HG02884 (cell line): ENCODE results near the gene MLH3.
"Not testable (repeated sequence)": the region's sequence is repeated elsewhere in the genome, so short reads cannot be mapped to it uniquely, and the experiment has no call there.

ENCODE experiments used
- ATAC-seq: cut with Tn5 transposase; IDR thresholded peaks from one replicate; pipeline ENCODE4 v1.9.1; 2021; ENCODE audit warnings: mild to moderate bottlenecking, moderate library complexity; ENCODE audit not compliant: unreplicated experiment

MLH3 gene

DNA sequence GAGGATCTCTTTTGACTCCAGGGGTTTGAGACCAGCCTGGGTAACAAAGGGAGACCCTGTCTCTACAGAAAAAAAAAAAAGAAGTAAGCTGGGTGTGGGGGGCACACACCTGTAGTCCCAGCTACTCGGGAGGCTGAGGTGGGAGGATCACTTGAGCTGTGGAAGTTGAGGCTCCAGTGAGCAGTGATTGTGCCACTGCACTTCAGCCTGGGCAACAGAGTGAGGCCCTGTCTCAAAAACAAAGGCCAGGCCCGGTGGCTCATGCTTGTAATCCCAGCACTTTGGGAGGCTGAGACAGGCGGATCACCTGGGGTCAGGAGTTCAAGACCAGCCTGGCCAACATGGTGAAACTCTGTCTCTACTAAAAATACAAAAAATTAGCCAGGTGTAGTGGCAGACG, 16.5 kb upstream of the MLH3 start:
- not testable (repeated sequence) for ATAC-seq

DNA sequence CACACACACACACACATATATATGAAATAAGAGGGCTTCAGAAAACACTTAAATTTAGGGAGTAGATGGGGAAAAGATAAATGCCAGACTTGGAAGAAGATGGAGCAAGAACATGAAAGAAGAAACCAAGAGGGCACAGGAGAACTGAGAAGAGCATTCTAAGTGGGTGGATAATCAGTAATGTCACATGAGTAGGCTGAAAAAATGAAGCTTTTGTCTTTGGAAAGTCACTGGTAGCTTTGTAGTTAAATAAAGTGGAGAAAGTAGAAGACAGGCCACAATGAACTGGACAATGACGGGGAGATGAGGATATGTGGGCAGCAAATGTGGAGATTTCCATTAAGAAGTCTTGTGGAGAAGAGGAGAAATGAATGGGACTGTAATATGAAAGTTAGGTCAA, 15.9 kb upstream of the MLH3 start:
- no peak for ATAC-seq

DNA sequence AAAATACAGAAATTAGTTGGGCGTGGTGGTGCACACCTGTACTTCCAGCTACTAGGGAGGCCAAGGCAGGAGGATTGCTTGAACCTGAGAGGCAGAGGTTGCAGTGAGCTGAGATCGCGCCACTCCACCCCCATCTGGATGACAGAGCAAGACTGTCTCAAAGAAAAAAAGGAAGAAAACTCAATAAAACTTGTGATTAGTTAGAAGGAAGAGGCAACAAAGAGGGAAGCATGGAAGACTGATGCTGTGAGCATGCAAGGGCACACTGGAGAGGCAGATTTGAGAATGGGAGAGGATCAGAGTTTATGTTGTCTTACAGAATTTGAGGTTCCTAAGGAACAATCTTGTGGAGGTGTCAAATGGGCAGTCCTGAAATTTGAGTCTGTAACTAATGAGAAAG, 15.4 kb upstream of the MLH3 start:
- ATAC-seq, result no peak

DNA sequence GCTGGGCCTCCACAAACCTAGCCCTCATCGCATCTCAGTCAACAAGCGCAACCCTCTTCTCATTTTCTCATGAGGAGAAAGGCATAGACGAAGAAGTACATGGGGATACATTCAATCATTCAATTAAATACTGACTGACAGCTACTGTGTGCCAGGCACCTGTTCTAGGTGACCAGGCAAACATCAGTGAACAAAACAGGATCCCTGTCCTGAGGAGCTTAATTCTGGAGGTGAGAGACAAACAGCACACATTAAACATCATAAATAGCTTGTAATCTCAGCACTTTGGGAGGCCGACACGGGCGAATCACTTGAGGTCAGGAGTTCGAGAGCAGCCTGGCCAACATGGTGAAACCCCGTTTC, 12.9 kb upstream of the MLH3 start:
- no peak for ATAC-seq

DNA sequence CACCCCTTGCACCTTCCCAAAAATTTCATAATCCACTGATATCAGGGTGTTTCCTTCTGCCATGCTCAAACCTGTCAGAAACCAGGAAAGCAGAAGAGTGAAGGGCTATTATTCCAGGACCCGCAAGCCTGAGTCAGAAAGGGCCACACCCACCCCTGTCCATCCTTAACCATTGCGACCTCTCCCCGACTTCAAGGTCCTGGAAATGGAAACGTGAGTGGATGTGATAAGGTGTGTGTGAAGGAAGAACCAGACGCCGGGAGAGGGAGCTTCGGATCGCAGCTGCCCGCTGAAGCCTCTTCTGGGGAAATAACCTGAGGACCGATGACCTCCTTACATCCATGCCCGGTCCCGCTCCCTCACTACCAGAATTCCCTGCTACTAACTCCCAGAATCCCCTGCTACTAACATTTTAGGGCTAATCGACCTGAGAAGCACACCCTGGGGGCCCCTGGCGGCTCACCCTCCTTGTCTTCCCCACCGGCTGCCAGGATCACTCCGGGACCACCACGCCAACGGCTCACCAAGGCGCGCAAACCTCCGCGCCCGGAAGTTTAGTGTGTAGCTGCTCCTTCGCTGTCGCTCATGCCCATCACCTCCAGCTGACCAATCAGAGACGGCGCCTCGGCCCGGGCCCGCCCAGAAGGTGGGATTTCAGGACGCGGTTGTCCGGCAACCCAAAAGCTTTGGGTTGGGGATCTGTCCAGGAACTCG, 12.4 kb upstream of the MLH3 start, which contains the start of gene ACYP1:
ACYP1 (minus strand) TSS at position 534 of the 714 bp plus-strand sequence; CDS start at position 63, 471 bp downstream.
- ATAC-seq, result peak; percentile 95

DNA sequence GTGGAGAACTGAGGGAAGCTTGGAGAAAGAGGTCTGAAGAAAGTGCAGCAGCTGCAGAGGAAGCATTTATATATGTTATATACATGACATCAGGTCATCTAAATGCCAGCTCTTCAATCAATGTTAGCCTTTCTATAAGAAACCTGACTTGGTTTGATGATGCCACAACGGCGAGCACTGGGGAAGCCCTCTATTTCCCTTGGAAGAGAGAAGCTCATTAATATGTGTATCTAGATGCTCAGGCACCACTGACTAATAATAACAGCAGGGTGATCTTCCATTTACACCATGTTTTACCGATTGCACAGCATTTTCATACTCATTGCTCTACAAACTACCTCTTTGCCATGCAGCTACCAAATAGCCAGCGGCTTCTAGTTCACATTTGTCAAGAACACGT, 11.7 kb upstream of the MLH3 start:
- ATAC-seq, result no peak

DNA sequence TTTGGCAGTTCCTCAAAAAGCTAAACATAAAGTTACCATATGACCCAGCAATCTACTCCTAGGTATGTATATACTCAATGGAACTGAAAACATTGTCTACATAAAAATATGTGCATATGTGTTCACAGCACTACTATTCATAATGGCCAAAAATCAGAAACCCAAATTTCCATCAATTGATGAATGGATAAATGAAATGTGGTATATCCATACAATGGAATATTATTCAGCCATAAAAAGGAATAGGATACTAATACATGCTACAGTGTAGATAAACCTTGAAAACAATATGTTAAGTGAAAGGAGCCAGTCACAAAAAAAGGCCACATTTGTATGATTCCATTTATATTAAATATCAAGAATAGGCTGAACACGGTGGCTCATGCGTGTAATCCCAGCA, 9.2 kb upstream of the MLH3 start:
- ATAC-seq, result no peak

DNA sequence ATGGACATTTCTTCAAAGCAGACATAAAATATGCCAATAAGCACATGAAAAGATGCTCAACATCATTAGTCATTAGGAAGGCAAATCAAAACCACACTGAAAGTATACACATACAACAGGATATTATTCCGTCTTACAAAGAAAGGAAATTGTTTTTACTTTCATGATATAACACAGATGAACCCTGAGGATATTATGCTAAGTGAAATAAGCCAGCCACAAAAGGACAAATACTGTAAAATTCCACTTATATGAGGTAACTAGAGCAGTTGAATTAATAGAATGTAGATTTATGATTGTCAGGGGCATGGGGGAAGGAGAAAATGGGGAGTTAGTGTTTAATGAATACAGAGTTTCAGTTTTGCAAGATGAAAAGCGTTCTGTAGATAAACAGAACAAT, 8.4 kb upstream of the MLH3 start:
- ATAC-seq, result no peak

DNA sequence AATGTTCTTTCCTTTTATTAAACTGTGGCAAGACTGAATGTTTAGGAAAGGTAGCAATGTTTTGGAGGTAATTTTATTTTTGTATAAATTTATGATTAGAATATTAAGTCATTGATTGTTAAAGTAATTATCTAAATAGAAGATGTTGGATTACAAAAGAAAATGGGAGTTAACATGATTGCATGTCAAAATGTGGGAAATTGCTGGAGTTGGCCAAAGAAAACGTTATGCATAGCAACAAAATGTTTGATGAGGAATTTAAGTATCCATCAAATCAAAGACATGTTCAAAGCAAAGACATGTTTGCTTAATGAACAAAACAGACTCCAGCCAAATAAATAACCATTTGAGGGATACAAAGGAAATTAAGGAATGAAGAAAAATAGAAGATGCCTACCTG, 3.2 kb upstream of the MLH3 start:
- ATAC-seq, result no peak

DNA sequence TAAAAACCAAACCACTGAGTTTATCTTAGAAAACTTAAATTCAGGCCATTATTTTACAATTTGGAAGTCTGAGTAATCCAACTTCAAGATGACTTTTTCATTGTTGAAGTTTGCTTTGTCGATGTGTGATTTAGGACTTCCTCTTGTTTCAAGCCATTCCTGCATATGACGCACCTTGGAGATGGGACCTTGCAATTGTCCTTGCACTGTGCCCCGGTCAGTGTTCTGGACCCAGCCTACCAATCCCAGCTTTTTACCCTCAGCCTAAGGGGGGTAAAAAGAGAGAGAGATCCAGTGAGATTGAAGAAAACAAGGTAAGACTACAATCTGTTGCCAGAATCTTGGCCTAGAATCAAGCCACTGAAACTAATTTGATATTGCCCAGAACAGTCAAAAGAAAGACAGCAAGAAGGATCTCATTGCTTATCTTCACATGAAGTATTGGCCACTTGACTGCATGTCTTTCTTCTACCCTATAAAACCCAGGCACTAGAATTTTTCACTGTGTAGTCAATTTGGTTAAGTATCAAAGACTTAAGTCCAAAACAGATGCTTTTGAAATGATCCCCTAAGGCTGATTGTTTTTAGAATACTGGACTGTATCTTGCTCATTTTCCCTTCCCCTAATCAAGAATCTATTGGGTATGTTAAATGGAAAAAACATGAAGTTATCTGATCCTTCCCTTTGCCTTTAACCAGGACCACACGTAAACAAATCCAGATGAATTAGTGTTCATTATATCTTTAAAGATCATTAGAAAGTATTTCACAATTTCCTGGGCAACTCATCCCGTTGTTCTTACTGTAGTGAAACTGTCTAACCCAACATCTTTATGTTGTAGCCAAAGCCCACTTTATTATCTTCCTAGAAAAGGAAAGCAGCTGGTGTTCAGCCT, 2.4 kb upstream of the MLH3 start:
- ATAC-seq, result no peak

DNA sequence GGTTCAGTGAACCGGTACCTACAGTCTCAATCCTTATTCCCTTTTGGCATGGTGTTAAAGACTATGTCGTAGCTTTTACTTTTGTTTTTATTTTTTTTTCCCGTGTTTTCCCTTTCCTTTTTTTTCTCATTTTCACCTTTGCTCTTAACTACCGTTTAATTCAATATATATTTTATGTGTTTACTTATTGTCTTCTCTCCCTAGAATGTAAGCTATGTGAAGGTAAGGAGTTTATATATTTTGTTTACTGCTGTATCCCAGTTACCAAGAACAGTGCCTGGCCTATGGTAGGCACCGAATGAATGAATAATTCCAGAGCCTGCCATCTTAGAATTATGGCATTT, 261 bp upstream of the MLH3 start:
- ATAC-seq, result no peak

DNA sequence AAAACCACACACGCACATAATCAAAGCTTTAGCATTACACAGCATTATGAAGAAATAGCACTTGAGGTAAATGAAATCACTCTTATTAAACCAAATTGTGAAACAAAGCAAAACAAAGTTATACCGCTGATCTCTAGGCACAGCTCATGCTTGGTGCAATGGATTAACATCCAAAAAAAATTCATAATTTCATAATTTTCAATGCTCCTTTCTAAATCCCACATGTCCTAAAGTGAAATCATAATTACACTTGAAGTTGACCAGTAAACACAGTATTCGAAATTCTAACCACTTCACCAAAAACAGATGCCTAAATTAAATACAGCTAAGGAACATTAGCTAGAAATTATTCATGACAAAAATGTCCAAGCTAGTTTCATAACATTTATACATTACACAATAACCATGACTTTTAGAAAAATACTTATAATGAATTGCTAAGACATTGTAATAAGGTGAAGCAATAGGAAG, 1.5 kb downstream of the MLH3 start:
- ATAC-seq, result no peak

DNA sequence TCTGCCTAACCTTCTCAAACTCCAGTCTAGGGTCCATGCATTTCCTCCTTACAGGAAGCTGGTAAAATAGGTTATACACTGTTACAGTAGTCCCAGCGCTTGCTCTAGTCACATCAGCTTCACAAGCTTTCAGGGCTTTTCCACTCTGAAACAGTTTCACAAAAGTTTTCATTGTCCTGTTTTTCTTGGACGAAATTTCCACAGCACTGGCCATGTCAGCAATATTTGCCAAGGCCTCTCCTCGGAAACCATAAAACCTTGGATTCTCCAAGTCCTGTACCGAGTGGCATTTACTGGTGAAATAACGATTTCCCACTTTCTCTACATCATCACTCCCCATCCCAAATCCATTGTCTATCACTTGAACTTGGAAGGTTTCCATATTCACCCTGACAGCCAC, 2.1 kb downstream of the MLH3 start:
- no peak for ATAC-seq

DNA sequence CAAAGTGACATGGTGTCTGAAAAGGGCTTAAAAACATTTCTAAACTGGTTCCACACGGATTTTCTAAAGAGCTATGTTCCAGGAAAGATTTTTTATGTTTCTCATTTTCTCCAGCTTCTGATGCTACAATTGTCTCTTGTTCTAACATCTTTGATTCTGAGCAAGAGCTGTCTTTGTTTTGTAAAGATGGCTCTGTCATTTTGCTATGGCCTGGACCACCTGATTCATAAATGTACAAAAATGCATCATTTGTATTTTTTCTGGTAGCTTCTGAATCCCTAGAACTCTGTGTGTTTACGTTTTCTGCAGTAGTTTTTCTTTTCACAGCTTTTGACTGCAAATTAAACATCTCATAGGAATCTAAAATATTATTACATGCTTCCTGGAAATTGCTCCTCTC, 3.2 kb downstream of the MLH3 start:
- ATAC-seq, result no peak

DNA sequence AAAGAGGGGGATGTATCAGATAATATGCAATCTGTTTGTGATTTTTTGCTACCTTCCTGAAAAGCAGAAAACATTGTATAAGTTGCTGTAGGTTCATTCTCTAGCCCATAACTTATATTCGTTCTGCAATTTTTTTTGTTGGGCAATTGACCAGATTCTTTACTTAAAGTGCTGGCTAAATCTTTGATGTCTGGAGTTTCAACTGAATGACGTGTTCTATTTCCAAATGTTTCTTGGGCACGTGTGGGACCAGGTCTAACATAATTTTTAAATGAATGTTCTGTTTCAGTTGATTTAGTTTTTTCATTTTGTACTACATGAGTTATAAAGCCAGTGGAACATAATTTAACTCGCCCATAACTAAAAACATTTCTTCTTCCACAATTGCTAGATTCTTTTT, 3.8 kb downstream of the MLH3 start:
- no peak for ATAC-seq

DNA sequence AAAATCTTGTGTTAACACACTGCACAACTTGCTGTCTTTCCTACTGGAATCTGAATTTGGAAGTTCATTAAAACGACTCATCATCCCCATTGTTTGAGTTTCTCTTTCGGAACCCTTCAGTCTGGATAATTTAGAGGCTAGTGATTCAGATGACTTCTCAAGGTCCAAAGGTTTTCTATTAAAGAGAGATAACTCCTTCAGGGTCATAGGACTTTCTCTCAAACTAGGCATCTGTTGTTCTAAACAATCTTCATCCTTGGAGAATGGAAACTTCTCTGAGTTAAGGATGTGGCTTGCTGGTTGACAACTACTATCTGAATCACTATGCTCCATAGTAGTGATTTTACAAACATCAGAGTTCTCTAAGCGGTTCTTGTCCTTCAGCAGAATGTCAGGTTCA, 4.4 kb downstream of the MLH3 start:
- ATAC-seq, result no peak

DNA sequence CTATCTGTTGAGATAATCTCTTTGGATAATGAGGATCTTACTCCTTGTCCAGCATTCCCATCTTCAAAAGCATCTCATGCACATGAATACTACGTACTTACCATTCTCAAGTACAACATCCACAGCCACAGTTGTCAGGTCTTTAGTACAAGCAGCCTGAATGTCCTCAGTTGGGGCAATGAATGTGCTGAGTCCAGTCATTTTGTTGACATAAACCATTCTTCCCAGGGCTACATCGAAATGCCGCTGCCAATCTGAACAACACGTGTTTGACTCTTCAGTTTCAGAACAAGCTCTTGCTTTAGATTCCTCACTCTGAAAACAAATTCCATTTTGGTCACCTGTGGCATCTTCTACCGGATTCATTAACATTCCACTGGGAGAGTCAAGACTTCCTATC, 5.0 kb downstream of the MLH3 start:
- ATAC-seq, result no peak

DNA sequence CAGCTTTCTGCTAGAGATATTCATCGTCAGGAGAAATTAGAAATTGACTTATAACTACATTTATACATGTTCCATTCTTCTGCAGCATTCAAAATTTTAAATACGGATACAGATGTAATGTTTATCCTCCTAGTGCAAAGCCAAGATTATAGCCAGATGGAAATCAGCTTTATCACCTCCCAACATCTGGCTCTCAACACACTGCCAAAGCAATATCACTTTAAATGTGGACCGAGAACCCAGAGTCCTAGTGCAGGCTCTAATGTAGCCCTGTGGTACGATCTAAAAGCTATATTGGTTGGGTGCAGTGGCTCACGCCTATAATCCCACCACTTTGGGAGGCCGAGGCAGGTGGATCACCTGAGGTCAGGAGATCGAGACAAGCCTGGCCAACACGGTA, 6.5 kb downstream of the MLH3 start:
- ATAC-seq, result no peak

DNA sequence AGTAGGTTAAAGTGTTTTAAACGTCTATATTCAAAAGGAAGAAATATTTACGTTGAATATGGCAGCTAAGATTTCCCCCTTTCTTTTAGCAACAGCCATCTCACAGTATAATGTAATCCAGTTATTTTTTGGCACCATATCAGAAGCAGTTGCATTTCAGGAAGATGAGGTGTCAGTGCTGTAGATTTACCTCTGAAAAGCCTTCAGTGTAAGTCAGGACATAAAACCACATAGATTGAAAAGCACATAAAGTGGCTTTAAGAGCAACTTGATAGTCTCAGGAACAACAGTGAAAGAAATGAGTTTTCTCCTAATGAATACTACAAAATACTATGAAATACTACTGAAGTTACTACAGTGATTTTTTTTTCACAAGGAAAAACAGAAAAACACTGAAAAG, 6.9 kb downstream of the MLH3 start:
- ATAC-seq, result no peak

DNA sequence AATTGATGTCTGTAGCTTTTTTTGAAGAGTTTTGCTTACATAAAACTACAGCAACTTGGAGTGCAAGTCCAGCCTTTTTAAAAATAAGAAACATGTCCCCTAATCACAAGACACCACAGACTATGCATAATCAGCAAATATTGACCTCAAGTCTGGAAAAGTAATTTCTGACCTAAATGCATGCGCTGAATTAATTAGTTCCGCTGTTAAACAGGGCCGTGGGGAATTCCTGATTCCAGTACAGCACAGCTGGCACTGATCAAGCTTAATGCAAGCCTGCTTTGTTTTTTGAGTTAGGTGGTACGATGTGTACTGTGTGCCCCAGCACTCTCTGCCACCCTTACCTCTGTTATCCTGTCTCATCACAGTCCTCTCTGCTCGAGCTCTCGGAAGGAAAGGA, 9.2 kb downstream of the MLH3 start:
- ATAC-seq, result no peak

DNA sequence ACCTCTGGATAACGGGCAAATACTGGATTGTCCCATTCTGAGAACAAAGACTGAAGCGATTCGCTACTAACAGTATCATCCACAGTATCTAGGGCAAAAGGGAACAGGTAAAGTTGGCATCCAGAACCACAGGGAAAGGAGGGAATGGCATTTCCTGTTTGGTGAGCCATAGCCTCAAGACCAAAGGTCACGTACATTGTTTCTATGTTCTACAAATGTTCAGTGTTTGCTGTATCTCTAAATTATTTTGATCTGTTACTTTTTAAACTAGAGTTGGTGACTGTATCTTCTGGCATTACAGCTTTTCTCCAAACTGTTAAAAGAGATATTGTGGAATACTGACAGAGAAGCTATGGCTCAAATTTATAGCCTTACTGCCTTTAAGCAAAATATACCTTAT, 9.7 kb downstream of the MLH3 start:
- ATAC-seq, result no peak

DNA sequence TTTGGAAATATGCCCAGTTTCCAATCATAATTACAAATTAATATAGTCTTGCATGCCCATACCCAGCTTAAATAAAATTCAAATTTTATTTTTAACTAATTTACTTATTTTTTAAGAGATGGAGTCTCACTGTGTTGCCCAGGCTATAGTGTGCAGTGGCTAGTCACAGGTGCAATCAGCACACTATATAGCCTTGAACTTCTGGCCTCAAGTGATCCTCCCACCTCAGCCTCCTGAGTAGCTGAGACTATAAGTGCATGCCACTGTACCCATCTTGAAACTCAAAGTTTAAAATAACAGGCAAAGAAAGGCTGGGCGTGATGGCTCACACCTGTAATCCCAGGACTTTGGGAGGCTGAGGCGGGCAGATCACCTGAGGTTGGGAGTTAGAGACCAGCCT, 10.3 kb downstream of the MLH3 start:
- ATAC-seq, result no peak
